IMR-90 (cell line): Measurements from ENCODE around the gene TRAPPC12. TPM values are rescaled to one million over a fixed set of nuclear protein-coding genes. Genes with fewer than 3 reads are reported as not detected.

Experiments
- ATAC-seq: fragments of 200-7000 bp; cut with Tn5 transposase; 2 replicates; pipeline ENCODE4 v1.9.1; 2020; ENCODE audit warnings: low read depth, mild to moderate bottlenecking, moderate library complexity
- BruUV-seq: library from RNA; stranded (reverse); fragments of 400-500 nt; replicated peaks from 2 replicates; lab custom pipeline; 2021; lab: Mats Ljungman, UMichigan
- CTCF ChIA-PET: fragments of 300-600 bp; formaldehyde crosslinking; extraction: SDS; loops from one replicate; lab custom pipeline; 2021; ENCODE audit warnings: antibody characterized with exemption; lab: Yijun Ruan, JAX
- POLR2A ChIA-PET: fragments of 300-600 bp; sonication (Branson Sonifier 250); formaldehyde crosslinking; loops from one replicate; lab custom pipeline; 2022; ENCODE audit warnings: antibody characterized with exemption; ENCODE audit not compliant: unreplicated experiment; lab: Charles Lee
- DNase-seq: peaks from one replicate; pipeline ENCODE4 v3.0.0; 2013
- H2AFZ ChIP-seq: replicated peaks from 2 replicates; pipeline ENCODE3; 2013; ENCODE audit warnings: low read length, mild to moderate bottlenecking; ENCODE audit not compliant: poor library complexity
- H2AK5ac ChIP-seq: 2 replicates; pipeline ENCODE4 v1.6.1; 2013; ENCODE audit warnings: low read depth, low read length, inconsistent platforms
- H2AK9ac ChIP-seq: replicated peaks from 2 replicates; pipeline ENCODE3; 2013; ENCODE audit warnings: mild to moderate bottlenecking, low read depth, low read length, moderate library complexity; ENCODE audit not compliant: poor library complexity
- H2BK120ac ChIP-seq: 2 replicates; pipeline ENCODE4 v1.6.1; 2013; ENCODE audit warnings: low read depth, low read length, inconsistent platforms
- H2BK15ac ChIP-seq: 3 replicates; pipeline ENCODE4 v1.6.1; 2013; ENCODE audit warnings: low read depth, low read length, inconsistent platforms
- H2BK20ac ChIP-seq: 2 replicates; pipeline ENCODE4 v1.6.1; 2013; ENCODE audit warnings: low read depth, mild to moderate bottlenecking, inconsistent platforms, low read length, moderate library complexity
- H2BK5ac ChIP-seq: 2 replicates; pipeline ENCODE4 v1.6.1; 2013; ENCODE audit warnings: mild to moderate bottlenecking, low read depth, low read length, inconsistent platforms; ENCODE audit not compliant: poor library complexity, severe bottlenecking
- H3K14ac ChIP-seq: replicated peaks from 2 replicates; pipeline ENCODE4 v1.6.1; 2013; ENCODE audit warnings: low read depth, low read length, inconsistent platforms
- H3K18ac ChIP-seq: 2 replicates; pipeline ENCODE4 v1.6.1; 2013; ENCODE audit warnings: low read depth, low read length, control low read depth
- H3K23ac ChIP-seq: 2 replicates; pipeline ENCODE4 v1.6.1; 2013; ENCODE audit warnings: low read depth, low read length, inconsistent platforms
- H3K27ac ChIP-seq: 2 replicates; pipeline ENCODE4 v1.5.1; 2013; ENCODE audit warnings: mild to moderate bottlenecking, control low read depth, low read length; ENCODE audit not compliant: insufficient read depth
- H3K27me3 ChIP-seq: 2 replicates; pipeline ENCODE4 v1.6.1; 2013; ENCODE audit warnings: low read length; ENCODE audit not compliant: control insufficient read depth, insufficient read depth
- H3K36me3 ChIP-seq: 2 replicates; pipeline ENCODE4 v1.6.1; 2013; ENCODE audit warnings: low read length, mixed read lengths; ENCODE audit not compliant: control insufficient read depth, insufficient read depth
- H3K4ac ChIP-seq: 2 replicates; pipeline ENCODE4 v1.6.1; 2013; ENCODE audit warnings: low read depth, low read length, inconsistent platforms
- H3K4me1 ChIP-seq: 2 replicates; pipeline ENCODE4 v1.6.1; 2013; ENCODE audit warnings: low read length, mixed read lengths; ENCODE audit not compliant: control insufficient read depth, insufficient read depth
- H3K4me2 ChIP-seq: 2 replicates; pipeline ENCODE4 v1.6.1; 2013; ENCODE audit warnings: low read depth, mild to moderate bottlenecking, control low read depth, low read length, moderate library complexity
- H3K4me3 ChIP-seq: 2 replicates; pipeline ENCODE4 v1.5.1; 2013; ENCODE audit warnings: low read depth, mild to moderate bottlenecking, control low read depth, low read length, moderate library complexity; ENCODE audit not compliant: insufficient read depth
- H3K56ac ChIP-seq: 2 replicates; pipeline ENCODE4 v1.6.1; 2013; ENCODE audit warnings: low read length, inconsistent platforms; ENCODE audit not compliant: insufficient read depth; ENCODE audit errors: extremely low read depth
- H3K79me1 ChIP-seq, 2 experiments: 2 replicates each; pipeline ENCODE4 v1.6.1; 2013; ENCODE audit warnings: low read length in 2 of 2, inconsistent platforms in 1 of 2, low read depth in 1 of 2
- H3K9ac ChIP-seq: 2 replicates; pipeline ENCODE4 v1.6.1; 2013; ENCODE audit warnings: low read depth, low read length, control low read depth
- H3K9me1 ChIP-seq: 2 replicates; pipeline ENCODE4 v1.6.1; 2013; ENCODE audit warnings: low read length, inconsistent platforms; ENCODE audit not compliant: insufficient read depth
- H3K9me3 ChIP-seq: 2 replicates; pipeline ENCODE4 v1.6.1; 2013; ENCODE audit warnings: low read length; ENCODE audit not compliant: control insufficient read depth, insufficient read depth
- H4K20me1 ChIP-seq: 2 replicates; pipeline ENCODE4 v1.6.1; 2013; ENCODE audit warnings: low read length, inconsistent platforms; ENCODE audit not compliant: insufficient read depth
- H4K5ac ChIP-seq: 2 replicates; pipeline ENCODE4 v1.6.1; 2013; ENCODE audit warnings: mild to moderate bottlenecking, low read depth, low read length, control low read depth
- H4K8ac ChIP-seq, 2 experiments: 2 replicates each; pipeline ENCODE4 v1.6.1; 2013; ENCODE audit warnings: low read depth in 2 of 2, low read length in 2 of 2, control low read depth in 1 of 2, inconsistent platforms in 1 of 2
- H4K91ac ChIP-seq: 2 replicates; pipeline ENCODE4 v1.6.1; 2013; ENCODE audit warnings: low read depth, low read length, inconsistent platforms; ENCODE audit not compliant: insufficient read depth
- BHLHE40 ChIP-seq: fragments of 150-350 bp; IDR thresholded peaks from 2 replicates; pipeline ENCODE4 v1.6.1; 2016; ENCODE audit warnings: mild to moderate bottlenecking, low read depth, low read length
- CEBPB ChIP-seq: IDR thresholded peaks from 2 replicates; pipeline ENCODE4 v1.6.1; 2012; ENCODE audit warnings: low read depth, low read length, improper control_type of control experiment
- CHD1 ChIP-seq: IDR thresholded peaks from 2 replicates; pipeline ENCODE4 v1.6.1; 2012; ENCODE audit warnings: low read depth, low read length, improper control_type of control experiment
- FOS ChIP-seq: fragments of 150-350 bp; IDR thresholded peaks from 2 replicates; pipeline ENCODE4 v1.6.1; 2016; ENCODE audit warnings: low read depth, low read length
- MAFK ChIP-seq: IDR thresholded peaks from 2 replicates; pipeline ENCODE4 v1.6.1; 2012; ENCODE audit warnings: low read depth, low read length, improper control_type of control experiment
- MAZ ChIP-seq: IDR thresholded peaks from 2 replicates; pipeline ENCODE4 v1.6.1; 2012; ENCODE audit warnings: low read depth, mild to moderate bottlenecking, low read length, improper control_type of control experiment, moderate library complexity, borderline replicate concordance
- MXI1 ChIP-seq: IDR thresholded peaks from 2 replicates; pipeline ENCODE4 v1.6.1; 2012; ENCODE audit warnings: low read depth, mild to moderate bottlenecking, low read length, moderate library complexity, borderline replicate concordance
- NFE2L2 ChIP-seq: fragments of 150-350 bp; IDR thresholded peaks from 2 replicates; pipeline ENCODE4 v1.6.1; 2016; ENCODE audit warnings: low read depth, mild to moderate bottlenecking, low read length
- POLR2A ChIP-seq: IDR thresholded peaks from 2 replicates; pipeline ENCODE4 v1.6.1; 2012; ENCODE audit warnings: mild to moderate bottlenecking, low read depth, low read length
- RAD21 ChIP-seq: IDR thresholded peaks from 2 replicates; pipeline ENCODE4 v1.6.1; 2012; ENCODE audit warnings: low read length, improper control_type of control experiment
- RCOR1 ChIP-seq: IDR thresholded peaks from 2 replicates; pipeline ENCODE4 v1.6.1; 2012; ENCODE audit warnings: mild to moderate bottlenecking, low read length, improper control_type of control experiment; ENCODE audit not compliant: insufficient replicate concordance
- RFX5 ChIP-seq: IDR thresholded peaks from 2 replicates; pipeline ENCODE4 v1.8.0; 2012; ENCODE audit warnings: low read depth, mild to moderate bottlenecking, low read length, moderate library complexity
- SMC3 ChIP-seq: fragments of 150-350 bp; IDR thresholded peaks from 2 replicates; pipeline ENCODE4 v1.6.1; 2016; ENCODE audit warnings: low read depth, mild to moderate bottlenecking, antibody characterized with exemption, low read length, moderate library complexity
- WGBS, 2 experiments: methylation state at CpG; one replicate each; pipeline versions ENCODE4 v1.1.5 to v1.1.7; 2013; ENCODE audit warnings: missing lambda C conversion rate in 2 of 2; ENCODE audit not compliant: insufficient read length in 1 of 2; ENCODE audit errors: extremely low coverage in 2 of 2; 5-methylcytosine and 5-hydroxymethylcytosine counted together
- dilution Hi-C: fragments of 300-500 bp; cut with HindIII; formaldehyde crosslinking; loops from one replicate; pipeline ENCODE4 v1.14.3; 2018; ENCODE audit warnings: low sequenced_read_pairs; ENCODE audit not compliant: unreplicated experiment
- in situ Hi-C: fragments of 300-500 bp; cut with MboI; formaldehyde crosslinking; loops from 3 replicates; pipeline ENCODE4 v1.14.3; 2019; ENCODE audit warnings: low sequenced_read_pairs, inconsistent platforms, mixed read lengths
- intact Hi-C: fragments of 100-400 bp; cut with micrococcal nuclease; formaldehyde crosslinking; loops from 2 replicates; pipeline ENCODE4 v1.10.0; 2022
- polyA plus RNA-seq, 3 experiments: library from polyadenylated mRNA; depleted of rRNA; stranded (reverse); fragments of >200 nt; gene quantifications; 2 replicates each; pipeline ENCODE4 v1.2.3, GENCODE V29; 2012; ENCODE audit warnings: low replicate concordance in 1 of 3
- total RNA-seq: library from RNA; depleted of rRNA; stranded (reverse); fragments of >200 nt; gene quantifications from 2 replicates; pipeline ENCODE4 v1.2.3, GENCODE V29; 2012
- TF ChIP-seq, protein P1 (sequence below): fragments of 150-350 bp; IDR thresholded peaks from 2 replicates; pipeline ENCODE4 v1.6.1; 2017; ENCODE audit warnings: mild to moderate bottlenecking, antibody characterized with exemption, low read length, low read depth
- TF ChIP-seq, protein P2 (sequence below): fragments of 150-350 bp; IDR thresholded peaks from 2 replicates; pipeline ENCODE4 v1.6.1; 2016; ENCODE audit warnings: low read depth, mild to moderate bottlenecking, low read length, moderate library complexity, borderline replicate concordance

Gene TRAPPC12
- total and polyA plus RNA-seq, 2 of the 4 experiments (the other 2 are of a cell fraction), result 25.8 to 69.9 TPM

DNA sequence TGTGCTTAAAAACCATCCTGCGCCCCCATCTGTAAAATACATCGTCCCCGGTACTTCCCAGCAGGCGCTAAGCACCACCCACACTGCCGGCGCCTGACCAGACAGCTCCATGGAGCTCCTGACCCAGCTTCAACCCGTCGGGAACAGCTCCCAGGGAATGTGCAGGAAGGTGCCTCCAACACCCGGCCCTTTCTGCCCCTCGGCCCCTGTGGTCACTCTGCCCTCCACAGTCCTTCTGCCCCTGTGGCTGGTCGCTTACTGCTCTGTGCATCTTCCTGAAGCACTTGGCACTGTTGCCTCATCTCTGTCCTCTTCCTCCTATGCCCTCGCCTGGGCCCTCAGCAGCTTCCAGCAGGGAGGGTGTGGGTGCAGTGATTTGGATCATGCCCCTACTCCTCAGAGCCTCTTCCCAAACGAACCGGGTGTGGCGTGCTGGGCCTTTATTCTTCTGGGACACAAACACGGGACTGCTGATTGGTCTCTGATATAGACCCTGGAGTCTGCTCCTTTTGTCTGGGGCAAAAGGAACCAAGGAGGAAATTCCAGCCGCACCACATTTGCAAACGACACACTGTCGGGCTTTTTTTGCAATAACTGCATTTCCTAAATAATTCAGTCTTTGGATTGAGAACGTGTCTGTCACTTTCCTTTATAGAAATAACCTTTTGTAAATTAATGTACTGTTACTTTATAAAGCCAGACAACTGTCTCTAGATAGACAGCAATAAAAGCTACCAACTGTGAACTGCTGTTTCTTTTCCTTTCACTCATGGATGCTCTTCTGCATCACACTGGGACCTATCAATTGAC, 73.9 kb downstream of the TRAPPC12 start:
- Histone ChIP-seq H3K18ac (no peak overlapping the region), H4K20me1 (no peaks in the 10 kb centered on the region; the same call in 1 of the 2 replicates), H3K23ac (no peak overlapping the region), H2BK20ac (no peak overlapping the region), H3K27me3 (no peaks in the 10 kb centered on the region), H3K4ac (no peak overlapping the region), H3K9me1 (no peaks in the 10 kb centered on the region; the same call in 1 of the 2 replicates), H3K4me3 (no peak overlapping the region), H3K4me1 (no peaks in the 10 kb centered on the region), H3K36me3 (peaks cover 37% of the 10 kb centered on the region), H4K5ac (no peak overlapping the region), H3K9me3 (no peaks in the 10 kb centered on the region), H2BK5ac (no peak overlapping the region), H2AK9ac (no peak overlapping the region), H3K4me2 (no peak overlapping the region), H2BK120ac (no peak overlapping the region), H2BK15ac (no peak overlapping the region), H2AFZ (peak overlapping the region; percentile 33), H3K9ac (no peak overlapping the region), H4K8ac (no peak overlapping the region), H3K79me1 (peaks cover 0 to 6% of the 10 kb centered on the region in 2 experiments; a peak in 2 of 4 replicates), H3K56ac (no peak overlapping the region), H3K14ac (no peak overlapping the region), H3K27ac (no peak overlapping the region), H4K91ac (no peak overlapping the region), H2AK5ac (no peak overlapping the region)
- POLR2A ChIA-PET, result no interaction called here
- ATAC-seq (no peak), DNase-seq (no peak)
- 76% methylated on average over 9 of the region's 20 CpGs; no CpG with 5 or more reads in 1 of the 2 experiments for WGBS, 2 experiments
- in situ Hi-C loops, result no loop called here
- intact Hi-C loops, result no loop called here
- BruUV-seq, result no TSS peak
- dilution Hi-C loops, result no loop called here
- CTCF ChIA-PET, result interaction anchor here (0.9 to 2.9 kb wide), 2 partner anchors 9 to 13 kb away, joined by 4 to 14 read pairs; no protein-coding TSS in a partner anchor
- TF ChIP-seq, protein P1, sequence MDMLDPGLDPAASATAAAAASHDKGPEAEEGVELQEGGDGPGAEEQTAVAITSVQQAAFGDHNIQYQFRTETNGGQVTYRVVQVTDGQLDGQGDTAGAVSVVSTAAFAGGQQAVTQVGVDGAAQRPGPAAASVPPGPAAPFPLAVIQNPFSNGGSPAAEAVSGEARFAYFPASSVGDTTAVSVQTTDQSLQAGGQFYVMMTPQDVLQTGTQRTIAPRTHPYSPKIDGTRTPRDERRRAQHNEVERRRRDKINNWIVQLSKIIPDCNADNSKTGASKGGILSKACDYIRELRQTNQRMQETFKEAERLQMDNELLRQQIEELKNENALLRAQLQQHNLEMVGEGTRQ, result no peak
- TF ChIP-seq POLR2A (no peak), MAFK (no peak), SMC3 (no peak), BHLHE40 (no peak), NFE2L2 (no peak), RAD21 (no peak), FOS (no peak), CEBPB (no peak), CHD1 (no peak), RCOR1 (no peak), MAZ (no peak), MXI1 (no peak), RFX5 (no peak)
- TF ChIP-seq, protein P2, sequence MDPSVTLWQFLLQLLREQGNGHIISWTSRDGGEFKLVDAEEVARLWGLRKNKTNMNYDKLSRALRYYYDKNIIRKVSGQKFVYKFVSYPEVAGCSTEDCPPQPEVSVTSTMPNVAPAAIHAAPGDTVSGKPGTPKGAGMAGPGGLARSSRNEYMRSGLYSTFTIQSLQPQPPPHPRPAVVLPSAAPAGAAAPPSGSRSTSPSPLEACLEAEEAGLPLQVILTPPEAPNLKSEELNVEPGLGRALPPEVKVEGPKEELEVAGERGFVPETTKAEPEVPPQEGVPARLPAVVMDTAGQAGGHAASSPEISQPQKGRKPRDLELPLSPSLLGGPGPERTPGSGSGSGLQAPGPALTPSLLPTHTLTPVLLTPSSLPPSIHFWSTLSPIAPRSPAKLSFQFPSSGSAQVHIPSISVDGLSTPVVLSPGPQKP, result no peak
